Esophagus squamous epithelium (tissue), 4 donors: ENCODE measurements around the gene SH3BP2.

Experiments
- POLR2A ChIP-seq, 4 donors: fragments of 450-650 bp; IDR thresholded peaks; one replicate each; pipeline ENCODE4 v1.6.1; 2017; ENCODE audit warnings: antibody characterized with exemption in 4 of 4, mild to moderate bottlenecking in 4 of 4, moderate library complexity in 3 of 4
- TF ChIP-seq, protein P1 (sequence below), 6 experiments: fragments of 450-650 bp in 4 of 6; fragments of 200-600 bp in 2 of 6; sonication (generic) in 2 of 6; IDR thresholded peaks; one replicate each; pipeline ENCODE4 v1.5.1; 2016 to 2019; ENCODE audit warnings: antibody characterized with exemption in 6 of 6, mild to moderate bottlenecking in 4 of 6, moderate library complexity in 4 of 6

DNA sequence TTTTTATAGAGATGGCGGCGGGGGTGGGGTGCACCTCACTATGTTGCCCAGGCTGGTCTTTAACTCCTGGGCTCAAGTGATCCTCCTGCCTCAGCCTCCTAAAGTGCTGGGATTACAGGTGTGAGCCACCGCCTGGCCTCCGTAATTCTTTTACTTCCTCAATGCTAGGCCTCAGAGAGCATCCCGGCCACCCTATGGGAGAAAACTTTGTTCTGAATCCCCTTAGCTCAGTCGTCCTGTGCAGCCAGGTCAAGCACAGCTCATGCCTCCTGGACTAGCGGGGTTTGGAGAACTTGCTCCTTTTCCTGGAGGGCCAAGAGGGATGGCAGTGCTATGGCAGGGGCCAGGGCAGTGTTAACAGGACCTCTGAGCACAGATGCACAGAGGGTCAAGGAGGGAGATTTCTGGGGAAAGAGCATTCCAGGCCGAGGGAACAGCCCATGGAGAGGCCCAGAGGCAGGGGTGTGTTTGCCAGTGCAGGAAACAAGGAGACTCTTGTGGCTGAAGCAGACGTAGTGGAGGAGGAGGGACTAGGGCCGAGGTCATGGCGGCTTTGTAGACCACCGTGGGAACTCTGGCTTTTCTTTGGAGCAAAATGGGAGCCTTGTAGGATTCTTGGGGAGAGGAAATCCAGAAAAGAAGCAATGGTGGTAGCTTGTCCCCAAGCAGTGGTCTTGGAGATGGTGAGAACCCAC is 26.9 kb upstream of the SH3BP2 start:
- no peak for TF ChIP-seq POLR2A (IDR thresholded peaks at IDR 0.05)
- TF ChIP-seq, protein P1, sequence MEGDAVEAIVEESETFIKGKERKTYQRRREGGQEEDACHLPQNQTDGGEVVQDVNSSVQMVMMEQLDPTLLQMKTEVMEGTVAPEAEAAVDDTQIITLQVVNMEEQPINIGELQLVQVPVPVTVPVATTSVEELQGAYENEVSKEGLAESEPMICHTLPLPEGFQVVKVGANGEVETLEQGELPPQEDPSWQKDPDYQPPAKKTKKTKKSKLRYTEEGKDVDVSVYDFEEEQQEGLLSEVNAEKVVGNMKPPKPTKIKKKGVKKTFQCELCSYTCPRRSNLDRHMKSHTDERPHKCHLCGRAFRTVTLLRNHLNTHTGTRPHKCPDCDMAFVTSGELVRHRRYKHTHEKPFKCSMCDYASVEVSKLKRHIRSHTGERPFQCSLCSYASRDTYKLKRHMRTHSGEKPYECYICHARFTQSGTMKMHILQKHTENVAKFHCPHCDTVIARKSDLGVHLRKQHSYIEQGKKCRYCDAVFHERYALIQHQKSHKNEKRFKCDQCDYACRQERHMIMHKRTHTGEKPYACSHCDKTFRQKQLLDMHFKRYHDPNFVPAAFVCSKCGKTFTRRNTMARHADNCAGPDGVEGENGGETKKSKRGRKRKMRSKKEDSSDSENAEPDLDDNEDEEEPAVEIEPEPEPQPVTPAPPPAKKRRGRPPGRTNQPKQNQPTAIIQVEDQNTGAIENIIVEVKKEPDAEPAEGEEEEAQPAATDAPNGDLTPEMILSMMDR (IDR thresholded peaks at IDR 0.05), result no peak
